ENCODE results near the gene MEGF8.

DNA sequence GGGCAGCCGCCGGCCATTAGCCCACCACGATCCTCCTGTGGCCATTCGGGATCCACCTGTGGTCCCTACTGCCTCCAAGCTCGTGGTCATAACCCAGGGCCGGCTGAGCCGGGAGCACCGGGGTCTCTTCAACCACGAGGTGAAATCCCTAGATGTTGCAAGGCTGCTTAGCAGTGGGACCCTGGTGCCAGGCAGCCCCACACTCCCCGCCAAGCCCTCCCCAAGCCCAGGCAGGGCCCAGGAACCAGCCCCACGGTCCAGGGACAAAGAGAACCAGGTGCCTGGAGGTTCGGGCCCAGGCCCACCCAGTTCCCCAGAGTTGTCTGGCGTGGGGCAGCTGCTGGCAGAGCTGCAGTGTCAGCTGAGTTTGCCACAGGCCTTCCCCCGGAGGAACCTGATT is 15.7 kb upstream of the MEGF8 start:
- TF ChIP-seq ZNF70 (CRISPR knock-in tag; IDR thresholded peaks at IDR 0.05) (no peak), ZNF8 (CRISPR knock-in tag; IDR thresholded peaks at IDR 0.05) (no peak), PPARA (CRISPR knock-in tag; IDR thresholded peaks at IDR 0.05; ENCODE audit: borderline replicate concordance) (no peak), ZFP30 (CRISPR knock-in tag; IDR thresholded peaks at IDR 0.05) (no peak), SNAI2 (CRISPR knock-in tag; IDR thresholded peaks at IDR 0.05) (no peak), ARNTL (CRISPR knock-in tag; IDR thresholded peaks at IDR 0.05; ENCODE audit: borderline replicate concordance, low read depth) (no peak), RARB (CRISPR knock-in tag; IDR thresholded peaks at IDR 0.05) (no peak)
- TF ChIP-seq, protein P1, sequence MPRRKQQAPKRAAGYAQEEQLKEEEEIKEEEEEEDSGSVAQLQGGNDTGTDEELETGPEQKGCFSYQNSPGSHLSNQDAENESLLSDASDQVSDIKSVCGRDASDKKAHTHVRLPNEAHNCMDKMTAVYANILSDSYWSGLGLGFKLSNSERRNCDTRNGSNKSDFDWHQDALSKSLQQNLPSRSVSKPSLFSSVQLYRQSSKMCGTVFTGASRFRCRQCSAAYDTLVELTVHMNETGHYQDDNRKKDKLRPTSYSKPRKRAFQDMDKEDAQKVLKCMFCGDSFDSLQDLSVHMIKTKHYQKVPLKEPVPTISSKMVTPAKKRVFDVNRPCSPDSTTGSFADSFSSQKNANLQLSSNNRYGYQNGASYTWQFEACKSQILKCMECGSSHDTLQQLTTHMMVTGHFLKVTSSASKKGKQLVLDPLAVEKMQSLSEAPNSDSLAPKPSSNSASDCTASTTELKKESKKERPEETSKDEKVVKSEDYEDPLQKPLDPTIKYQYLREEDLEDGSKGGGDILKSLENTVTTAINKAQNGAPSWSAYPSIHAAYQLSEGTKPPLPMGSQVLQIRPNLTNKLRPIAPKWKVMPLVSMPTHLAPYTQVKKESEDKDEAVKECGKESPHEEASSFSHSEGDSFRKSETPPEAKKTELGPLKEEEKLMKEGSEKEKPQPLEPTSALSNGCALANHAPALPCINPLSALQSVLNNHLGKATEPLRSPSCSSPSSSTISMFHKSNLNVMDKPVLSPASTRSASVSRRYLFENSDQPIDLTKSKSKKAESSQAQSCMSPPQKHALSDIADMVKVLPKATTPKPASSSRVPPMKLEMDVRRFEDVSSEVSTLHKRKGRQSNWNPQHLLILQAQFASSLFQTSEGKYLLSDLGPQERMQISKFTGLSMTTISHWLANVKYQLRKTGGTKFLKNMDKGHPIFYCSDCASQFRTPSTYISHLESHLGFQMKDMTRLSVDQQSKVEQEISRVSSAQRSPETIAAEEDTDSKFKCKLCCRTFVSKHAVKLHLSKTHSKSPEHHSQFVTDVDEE (CRISPR knock-in tag; IDR thresholded peaks at IDR 0.05) = no peak
- TF ChIP-seq, protein P2, sequence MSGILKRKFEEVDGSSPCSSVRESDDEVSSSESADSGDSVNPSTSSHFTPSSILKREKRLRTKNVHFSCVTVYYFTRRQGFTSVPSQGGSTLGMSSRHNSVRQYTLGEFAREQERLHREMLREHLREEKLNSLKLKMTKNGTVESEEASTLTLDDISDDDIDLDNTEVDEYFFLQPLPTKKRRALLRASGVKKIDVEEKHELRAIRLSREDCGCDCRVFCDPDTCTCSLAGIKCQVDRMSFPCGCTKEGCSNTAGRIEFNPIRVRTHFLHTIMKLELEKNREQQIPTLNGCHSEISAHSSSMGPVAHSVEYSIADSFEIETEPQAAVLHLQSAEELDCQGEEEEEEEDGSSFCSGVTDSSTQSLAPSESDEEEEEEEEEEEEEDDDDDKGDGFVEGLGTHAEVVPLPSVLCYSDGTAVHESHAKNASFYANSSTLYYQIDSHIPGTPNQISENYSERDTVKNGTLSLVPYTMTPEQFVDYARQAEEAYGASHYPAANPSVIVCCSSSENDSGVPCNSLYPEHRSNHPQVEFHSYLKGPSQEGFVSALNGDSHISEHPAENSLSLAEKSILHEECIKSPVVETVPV (CRISPR knock-in tag; IDR thresholded peaks at IDR 0.05) = no peak
- TF ChIP-seq, protein P3, sequence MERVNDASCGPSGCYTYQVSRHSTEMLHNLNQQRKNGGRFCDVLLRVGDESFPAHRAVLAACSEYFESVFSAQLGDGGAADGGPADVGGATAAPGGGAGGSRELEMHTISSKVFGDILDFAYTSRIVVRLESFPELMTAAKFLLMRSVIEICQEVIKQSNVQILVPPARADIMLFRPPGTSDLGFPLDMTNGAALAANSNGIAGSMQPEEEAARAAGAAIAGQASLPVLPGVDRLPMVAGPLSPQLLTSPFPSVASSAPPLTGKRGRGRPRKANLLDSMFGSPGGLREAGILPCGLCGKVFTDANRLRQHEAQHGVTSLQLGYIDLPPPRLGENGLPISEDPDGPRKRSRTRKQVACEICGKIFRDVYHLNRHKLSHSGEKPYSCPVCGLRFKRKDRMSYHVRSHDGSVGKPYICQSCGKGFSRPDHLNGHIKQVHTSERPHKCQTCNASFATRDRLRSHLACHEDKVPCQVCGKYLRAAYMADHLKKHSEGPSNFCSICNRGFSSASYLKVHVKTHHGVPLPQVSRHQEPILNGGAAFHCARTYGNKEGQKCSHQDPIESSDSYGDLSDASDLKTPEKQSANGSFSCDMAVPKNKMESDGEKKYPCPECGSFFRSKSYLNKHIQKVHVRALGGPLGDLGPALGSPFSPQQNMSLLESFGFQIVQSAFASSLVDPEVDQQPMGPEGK (CRISPR knock-in tag; IDR thresholded peaks at IDR 0.05; ENCODE audit: borderline replicate concordance) = no peak

Data from SK-N-SH treated with all-trans-retinoic acid at 6 μM for 48 hours (cell line).